HG03460 (cell line): ENCODE results near the gene LIPE.

ENCODE experiments used
- ATAC-seq: cut with Tn5 transposase; IDR thresholded peaks from one replicate; pipeline ENCODE4 v1.9.1; 2021; ENCODE audit not compliant: unreplicated experiment

LIPE gene

DNA sequence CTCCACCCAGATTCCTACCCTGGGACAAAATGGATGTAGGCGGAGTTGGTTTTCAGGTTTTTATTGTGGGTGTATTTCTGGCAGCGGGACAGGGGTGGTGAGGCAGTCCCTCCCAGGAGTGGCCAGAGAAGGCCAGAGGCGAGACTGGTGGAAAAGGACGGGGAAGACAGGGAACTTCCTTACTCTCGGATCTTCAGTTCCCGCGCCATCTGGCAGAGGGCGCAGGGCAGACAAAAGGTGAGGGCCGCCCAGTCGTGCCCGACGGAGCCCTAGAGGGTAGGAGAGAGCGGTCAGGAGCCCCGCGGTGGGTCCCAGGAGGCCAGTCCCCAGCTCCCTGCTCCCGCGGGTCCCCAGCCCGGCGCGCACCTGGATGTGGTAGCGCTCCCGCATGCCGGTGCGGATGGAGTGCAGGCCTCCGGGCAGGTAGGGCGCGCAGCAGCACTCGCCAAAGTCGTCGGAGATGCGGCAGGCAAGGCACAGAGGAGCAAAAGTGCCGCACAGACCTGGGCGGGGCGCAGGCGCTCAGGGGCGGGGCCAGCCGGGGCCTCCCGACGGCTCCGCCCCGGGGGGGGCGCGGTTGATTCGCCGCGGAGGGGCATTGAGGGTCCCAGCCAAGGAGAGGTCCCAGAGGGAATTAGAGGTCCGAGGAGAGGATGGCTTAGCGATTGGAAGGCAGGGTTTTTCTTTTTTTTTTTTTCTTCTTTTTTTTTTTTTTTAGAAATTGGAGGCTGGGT lies 40.0 kb downstream of the LIPE start:
- ATAC-seq, result no peak

DNA sequence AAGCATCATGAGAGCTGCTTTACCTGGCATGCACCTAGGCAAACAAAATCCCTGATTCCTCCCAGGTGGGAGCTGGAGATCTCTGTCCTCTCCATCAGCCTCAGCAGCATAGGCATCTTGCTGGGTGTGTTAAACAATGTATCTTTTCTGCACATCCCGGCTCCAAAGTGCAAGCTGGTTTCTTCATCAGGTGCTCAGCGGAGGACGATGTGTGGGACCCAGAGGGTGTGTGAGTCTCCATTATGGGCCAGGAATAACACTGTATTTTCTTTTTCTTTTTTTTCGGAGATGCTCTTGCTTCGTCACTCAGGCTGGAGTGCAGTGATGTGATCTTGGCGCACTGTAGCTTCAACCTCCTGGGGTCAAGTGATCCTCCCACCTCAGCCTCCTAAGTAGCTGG lies 47.0 kb downstream of the LIPE start:
- no peak for ATAC-seq

DNA sequence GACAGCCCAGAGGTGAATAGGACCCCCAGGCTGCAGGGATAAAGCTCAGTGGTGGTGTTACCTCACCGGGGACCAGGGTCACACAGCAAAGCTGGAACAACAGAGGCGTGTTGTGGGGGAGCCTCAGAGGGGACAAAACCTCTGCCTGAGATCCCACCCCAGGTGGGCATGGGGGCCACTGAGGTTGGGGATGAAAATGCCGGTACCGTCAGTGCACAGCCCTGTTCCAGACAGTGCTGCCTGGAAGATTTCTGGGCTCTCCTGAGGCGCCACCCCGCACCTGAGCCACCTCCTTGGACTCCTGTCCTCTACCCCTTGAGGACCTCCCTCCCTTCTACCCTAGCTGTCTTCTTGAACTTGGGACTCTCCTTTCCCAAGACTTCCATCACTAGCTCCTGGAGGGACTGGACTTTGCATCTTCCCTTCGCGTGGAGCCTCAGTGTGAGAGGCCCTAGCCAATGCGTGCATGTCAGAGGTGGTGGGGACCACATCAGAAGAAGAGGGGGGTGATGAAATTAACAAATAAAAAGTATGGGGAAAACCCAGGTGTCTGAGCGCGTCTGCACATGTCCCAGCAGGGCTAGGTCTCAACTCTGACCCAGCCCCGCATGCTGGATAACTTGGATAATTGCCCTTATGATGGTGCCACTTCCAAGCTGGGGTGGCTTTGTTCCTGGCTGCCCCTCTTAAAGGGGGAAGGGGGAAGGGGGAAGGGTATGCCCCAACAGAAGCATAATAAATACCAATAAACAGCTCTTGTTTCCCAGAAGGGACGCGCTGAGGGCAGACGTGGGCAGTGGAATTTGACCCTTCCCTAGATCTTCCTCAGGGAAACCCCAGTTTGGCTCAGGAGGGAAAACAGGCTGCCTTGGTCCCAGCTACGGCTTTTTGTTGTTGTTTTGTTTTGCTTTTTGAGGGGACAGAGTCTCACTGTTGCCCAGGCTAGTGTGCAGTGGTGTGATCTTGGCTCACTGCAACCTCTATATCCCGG lies 48.7 kb downstream of the LIPE start:
- no peak for ATAC-seq

DNA sequence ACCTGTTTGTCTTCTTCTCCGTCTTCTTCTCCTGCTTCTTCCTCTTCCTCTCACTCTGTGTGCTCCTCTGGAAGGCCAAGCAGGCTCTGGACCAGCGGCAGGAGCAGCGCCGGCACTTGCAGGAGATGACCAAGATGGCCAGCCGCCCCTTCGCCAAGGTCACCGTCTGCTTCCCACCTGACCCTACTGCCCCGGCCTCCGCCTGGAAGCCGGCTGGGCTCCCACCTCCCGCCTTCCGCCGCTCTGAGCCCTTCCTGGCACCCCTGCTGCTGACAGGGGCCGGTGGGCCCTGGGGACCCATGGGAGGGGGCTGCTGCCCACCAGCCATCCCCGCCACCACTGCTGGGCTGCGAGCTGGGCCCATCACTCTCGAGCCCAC lies 51.0 kb downstream of the LIPE start:
- no peak for ATAC-seq

DNA sequence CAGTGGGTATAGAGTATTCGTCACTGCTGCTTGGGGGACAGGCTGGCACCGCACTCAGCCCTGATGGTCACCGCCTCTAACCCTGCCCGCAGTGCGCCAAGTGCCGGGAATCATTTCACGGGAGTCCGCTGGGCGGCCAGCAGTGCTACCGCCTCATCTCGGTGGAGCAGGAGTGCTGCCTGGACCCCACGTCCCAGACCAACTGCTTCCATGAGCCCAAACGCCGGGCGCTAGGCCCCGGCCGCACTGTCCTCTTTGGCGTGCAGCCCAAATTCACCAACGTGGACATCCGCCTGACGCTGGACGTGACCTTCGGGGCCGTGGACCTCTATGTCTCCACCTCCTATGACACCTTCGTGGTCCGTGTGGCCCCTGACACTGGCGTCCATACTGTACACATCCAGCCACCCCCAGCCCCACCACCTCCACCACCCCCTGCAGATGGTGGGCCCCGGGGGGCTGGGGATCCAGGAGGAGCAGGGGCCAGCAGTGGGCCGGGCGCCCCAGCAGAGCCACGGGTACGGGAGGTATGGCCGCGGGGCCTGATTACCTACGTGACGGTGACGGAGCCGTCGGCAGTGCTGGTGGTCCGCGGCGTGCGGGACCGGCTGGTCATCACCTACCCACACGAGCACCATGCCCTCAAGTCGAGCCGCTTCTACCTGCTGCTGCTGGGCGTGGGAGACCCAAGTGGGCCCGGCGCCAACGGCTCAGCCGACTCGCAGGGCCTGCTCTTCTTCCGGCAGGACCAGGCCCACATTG lies 51.6 kb downstream of the LIPE start:
- no peak for ATAC-seq

DNA sequence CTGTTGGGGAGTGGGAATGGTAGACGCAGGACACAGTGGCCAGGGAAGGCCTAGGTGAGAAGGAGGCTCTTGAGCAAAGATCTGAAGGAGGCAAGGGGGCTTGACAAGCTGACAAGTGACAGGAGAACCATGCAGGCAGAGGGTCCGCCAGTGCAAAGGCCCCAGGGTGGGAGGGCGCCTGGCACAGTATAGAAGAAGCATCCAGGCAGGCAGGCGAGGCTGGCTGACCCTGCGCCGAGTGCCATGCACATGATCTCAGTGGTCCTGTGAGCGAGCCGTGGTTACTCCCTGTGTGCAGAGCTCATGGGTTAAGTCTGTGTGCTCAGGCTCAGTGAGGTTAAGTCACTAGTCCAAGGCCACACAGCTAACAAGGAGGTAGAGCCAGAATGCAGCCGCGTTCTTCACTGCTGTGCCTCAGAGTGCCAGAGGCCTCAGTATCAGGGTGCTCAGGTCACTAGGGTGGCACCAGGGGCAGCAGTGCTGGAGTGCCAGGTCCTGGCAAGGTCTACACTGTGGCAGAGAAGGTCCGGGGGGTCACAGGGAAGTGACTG lies 52.3 kb downstream of the LIPE start:
- no peak for ATAC-seq

DNA sequence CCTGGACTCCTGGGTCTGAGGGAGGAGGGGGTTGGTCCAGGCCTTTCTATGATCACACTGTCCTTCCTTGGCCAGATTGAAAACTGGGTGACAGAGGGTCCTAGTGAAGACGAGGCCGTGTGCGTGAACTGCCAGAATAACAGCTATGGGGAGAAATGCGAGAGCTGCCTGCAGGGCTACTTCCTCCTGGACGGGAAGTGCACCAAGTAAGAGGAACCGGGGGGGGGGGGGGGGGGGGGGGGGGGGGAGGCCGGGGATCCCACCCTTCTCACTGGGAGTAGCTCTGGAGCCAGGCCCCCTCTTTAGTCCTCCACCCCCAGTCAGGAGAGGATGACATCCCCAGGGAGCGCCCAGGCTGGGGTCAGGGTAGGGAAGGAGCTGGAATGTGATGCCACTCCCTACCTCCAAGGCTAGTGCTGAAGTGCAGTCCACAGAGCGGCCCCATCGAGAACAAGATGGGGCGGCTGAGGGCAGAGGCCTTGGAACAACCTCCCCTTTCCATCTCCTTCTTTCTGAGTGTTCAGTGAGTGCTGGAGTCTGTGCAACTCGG lies 56.5 kb downstream of the LIPE start:
- ATAC-seq, result no peak

DNA sequence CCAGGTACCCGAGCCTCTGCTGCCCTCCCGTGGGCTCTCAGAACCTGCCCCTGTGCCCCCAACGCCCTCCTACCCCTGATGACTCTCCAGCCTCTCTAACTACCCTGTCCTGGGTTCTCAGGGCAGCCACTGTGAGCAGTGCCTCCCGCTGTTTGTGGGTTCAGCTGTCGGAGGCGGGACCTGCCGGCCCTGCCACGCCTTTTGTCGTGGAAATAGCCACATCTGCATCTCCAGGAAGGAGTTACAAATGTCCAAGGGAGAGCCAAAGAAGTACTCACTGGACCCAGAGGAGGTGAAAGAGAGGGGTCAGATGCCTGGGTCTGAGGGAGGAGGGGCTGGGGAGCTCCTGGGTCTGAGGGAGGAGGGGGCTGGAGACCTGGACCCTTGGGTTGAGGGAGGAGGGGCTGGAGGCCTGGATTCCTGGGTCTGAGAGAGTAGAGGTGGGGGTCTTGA lies 57.1 kb downstream of the LIPE start:
- ATAC-seq, result no peak

DNA sequence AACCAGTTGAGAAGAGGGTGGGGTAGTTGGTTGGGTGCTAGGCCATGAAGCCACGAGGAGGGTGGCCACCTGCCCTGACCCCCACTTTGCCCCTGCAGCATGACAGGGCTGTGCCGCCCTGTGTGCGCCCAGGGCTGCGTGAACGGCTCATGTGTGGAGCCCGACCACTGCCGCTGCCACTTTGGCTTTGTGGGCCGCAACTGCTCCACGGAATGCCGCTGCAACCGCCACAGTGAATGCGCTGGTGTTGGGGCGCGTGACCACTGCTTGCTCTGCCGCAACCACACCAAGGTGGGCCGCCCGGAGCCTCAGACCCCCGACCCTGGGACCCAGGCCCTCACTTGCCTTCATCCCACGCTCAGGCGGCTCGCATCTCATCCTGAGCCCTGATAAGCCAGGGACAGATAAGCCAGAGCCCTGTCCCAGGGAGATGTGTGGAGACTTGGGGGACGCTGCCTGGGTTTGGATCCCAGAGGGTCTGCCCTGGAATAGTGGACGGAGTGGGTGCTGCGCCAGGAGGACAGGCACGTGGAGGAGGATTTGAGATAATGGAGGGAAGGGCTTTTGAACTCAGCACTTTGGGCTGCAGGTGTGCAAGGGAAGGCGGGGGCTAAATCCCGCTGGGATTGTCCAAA lies 57.6 kb downstream of the LIPE start:
- ATAC-seq, result no peak

DNA sequence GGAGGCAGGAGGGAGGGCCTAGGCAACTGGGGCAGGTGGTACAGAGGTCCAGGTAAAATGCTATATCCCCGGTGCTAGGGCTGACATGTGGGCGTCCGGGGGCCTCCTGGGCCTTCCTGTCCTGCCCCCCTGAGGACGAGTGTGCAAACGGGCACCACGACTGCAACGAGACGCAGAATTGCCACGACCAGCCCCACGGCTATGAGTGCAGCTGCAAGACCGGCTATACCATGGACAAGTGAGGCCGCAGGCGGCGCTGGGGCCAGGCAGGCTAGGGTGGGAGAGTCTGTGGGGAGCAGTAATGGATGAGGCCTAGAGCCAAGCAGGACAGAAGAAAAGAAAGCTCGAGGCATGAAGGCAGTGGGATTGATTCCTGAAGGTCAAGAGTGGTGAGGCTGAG lies 58.4 kb downstream of the LIPE start:
- ATAC-seq, result no peak

DNA sequence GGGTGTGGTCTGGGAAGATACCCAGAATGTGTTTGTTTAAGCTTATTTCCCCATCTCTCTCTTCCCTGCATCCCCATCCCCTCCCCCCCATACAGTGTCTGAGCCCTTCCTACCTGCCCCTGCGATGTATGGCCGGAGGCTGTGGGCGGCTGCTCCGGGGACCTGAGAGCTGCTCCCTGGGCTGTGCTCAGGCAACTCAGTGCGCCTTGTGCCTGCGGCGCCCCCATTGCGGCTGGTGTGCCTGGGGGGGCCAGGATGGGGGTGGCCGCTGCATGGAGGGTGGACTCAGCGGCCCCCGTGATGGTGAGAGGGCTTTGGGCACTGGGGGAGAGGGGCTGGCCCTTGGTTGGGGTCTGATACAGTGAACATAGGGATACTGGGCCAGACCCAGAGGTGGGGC lies 58.8 kb downstream of the LIPE start:
- no peak for ATAC-seq

DNA sequence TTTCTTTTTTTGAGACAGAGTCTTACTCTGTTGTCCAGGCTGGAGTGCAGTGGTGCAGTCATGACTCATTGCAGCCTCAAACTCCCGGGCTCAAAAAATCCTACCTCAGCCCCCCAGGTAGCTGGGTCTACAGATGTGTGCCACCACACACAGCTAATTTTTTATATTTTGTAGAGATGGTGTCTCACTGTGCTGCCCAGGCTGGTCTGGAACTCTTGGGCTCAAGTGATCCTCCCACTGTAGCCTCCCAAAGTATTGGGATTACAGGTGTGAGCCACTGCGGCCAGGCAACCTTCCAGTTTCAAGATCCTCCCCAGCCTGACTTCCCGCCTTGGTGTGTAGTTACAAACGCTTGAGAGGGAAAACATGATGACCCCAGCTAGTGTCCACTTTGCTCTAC lies 59.3 kb downstream of the LIPE start:
- no peak for ATAC-seq

DNA sequence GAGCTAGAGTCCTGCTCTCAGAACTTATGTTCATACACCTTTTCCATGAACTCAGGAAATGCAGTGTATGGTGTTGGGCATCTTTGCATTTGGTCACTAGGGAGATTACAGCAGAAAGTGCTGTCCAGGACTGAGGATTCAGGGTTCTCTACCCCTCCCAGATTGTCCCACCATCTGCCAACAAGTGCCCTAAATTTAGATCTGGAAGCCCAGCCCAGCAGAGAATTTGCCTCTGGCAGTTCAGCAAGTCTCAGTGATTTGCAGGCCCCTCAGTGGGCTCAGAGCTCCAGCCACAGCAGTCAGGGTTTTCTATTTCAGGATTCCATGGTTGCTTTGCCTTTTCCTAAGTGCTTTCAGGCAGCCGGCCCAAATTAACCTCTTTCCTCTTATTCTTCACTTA lies 60.5 kb downstream of the LIPE start:
- ATAC-seq, result no peak

DNA sequence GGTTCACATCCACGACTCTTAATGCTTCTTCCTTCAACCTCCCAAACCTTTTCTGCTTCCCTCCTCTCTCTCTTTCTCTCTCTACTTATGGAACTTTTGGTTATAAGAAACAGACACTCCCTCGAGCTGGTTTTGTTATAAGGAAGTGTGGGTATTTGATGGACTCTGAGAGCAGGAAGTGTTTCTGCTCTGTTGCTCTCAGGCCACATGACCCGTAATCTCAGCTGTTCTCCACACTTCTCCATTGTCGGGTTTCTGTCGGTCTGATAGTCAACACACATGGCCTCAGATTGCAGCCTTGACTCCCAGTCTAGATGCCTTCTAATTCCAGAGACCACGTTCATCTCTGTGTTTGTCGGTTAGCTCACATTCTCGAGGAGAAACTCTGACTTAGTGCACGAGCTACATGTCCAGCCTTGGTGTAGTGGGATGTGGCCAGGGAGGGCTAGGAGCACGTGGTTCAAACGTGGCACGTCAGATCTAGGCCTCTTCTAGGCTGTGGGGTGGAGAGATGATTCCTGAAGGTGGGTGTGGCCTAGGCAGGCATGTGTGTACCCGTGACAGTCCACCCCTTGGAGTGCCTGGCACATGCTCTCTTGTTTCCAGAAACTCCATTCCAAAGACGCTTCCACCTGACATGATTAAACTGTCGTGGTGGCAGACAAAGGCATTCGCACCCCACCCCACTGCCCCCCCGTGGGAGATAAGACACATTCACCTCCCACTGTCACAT lies 63.4 kb downstream of the LIPE start:
- no peak for ATAC-seq

DNA sequence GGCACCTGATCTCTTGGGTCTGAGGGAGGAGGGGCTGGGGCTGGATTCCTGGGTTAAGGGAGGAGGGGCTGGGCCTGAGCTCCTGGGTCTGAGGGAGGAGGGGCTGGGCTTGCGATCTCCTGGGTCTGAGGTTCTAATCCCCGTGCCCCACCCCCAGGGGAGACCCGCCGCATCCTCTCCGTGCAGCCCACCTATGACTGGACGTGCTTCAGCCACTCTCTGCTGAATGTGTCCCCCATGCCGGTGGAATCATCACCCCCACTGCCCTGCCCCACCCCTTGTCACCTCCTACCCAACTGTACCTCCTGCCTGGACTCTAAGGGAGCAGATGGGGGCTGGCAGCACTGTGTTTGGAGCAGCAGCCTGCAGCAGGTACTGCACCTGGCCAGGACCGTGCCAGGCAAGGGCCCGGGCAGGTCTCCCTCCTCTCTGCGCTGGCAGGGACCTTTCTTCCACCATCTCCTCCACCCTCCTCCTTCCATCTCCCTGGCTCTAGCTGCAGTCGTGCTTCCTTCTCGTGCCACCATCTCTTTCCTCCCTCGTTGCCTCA lies 64.2 kb downstream of the LIPE start:
- ATAC-seq, result no peak

DNA sequence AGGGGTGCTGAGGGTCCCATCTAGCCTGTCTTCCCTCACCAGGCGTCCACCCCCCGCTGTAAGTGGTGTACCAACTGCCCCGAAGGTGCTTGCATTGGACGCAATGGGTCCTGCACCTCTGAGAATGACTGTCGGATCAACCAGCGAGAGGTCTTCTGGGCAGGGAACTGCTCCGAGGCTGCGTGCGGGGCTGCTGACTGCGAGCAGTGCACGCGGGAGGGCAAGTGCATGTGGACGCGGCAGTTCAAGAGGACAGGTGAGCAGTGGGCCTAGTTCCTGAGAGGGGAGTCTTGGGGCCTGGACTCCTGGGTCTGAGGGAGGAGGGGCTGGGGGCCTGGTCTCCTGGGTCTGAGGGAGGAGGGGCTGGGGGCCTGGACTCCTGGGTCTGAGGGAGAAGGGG lies 64.8 kb downstream of the LIPE start:
- no peak for ATAC-seq

DNA sequence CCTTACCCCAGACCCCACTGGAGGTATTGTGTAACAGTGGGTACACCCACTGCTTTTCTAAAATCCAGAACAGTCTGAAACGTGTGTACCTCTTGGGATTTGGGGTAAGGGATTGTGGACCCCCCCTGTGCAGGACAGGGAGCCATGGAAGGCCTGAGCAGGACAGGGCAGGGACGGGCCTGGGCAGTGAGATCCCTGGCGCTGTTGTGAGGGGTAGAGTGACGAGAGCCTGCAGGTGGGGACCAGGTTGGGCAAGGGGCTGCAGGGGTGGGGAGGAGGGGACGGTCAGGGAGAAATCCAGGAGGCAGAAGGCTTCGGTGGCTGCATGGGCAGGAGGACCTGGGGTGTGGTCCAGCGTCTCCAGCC lies 65.7 kb downstream of the LIPE start:
- ATAC-seq, result no peak

DNA sequence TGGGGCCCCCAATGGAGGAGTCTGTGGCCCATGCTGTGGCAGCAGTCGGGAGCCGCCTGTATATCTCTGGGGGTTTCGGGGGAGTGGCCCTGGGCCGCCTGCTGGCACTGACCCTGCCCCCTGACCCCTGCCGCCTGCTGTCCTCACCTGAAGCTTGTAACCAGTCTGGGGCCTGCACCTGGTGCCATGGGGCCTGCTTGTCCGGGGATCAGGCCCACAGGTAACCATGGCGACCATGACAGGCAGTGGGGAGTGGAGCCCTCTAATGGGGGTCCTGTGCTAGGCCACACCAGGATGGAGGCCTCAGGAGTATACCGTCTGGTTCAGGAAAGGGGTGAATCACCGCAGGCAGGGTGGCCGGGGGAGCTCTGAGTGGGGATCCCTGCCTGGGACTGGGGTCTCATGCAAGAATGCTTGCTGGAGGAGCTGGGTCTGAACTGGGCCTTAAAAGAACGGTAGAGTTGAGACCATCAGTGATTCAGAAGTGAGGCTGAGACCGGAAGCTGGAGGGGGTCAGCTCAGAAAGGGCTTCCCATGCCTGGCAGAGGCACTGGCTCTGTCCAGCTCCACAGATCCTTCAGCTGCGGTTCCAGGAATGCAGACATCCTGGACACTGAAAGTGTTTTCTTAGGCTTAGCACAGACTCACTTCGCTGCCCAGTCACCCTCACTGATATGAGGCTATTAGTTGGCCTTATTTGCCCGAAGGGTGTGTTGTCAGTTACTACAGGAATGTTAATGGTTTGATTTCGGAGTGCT lies 66.2 kb downstream of the LIPE start:
- no peak for ATAC-seq

DNA sequence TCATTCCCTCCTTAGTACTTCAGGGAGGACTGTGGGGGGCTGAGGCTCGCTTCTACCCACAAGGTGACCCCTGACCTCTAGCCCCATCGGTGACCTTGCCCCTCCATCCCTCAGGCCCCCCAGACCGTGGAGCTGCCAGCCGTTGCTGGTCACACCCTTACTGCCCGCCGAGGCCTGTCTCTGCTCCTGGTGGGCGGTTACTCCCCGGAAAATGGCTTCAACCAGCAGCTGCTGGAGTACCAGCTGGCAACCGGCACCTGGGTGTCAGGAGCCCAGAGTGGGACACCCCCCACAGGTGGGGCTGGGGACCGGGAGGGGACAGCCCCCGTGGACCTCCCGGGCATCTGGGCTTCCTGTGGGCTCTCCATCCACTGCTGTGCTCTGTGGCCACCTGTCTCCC lies 69.9 kb downstream of the LIPE start:
- ATAC-seq, result no peak
